ENCODE results near the gene MRPL37.

GRCh38 chr1:54227891-54228310 lies 27.9 kb downstream of the MRPL37 start:
- TF ChIP-seq SMC3 (IDR thresholded peaks at IDR 0.05; ENCODE audit: low read depth, low read length): no peak
- no peak for TF ChIP-seq CTCF (conservative IDR thresholded peaks at IDR 0.05; ENCODE audit: low read depth, low read length)
- no peak for TF ChIP-seq USF2 (IDR thresholded peaks at IDR 0.05; ENCODE audit: low read depth, low read length)
- TF ChIP-seq POLR2A (IDR thresholded peaks at IDR 0.05; ENCODE audit: low read depth, low read length): no peak

Data from IMR-90 (cell line).